PC-3 (cell line): ENCODE results near the gene NEFH. TPM values are rescaled to one million over a fixed set of nuclear protein-coding genes. Genes with fewer than 3 reads are reported as not detected.
A peak's percentile ranks its signal among the peaks of the same experiment; 100 is the strongest.

Experiments
- ATAC-seq: fragments of 200-7000 bp; cut with Tn5 transposase; 2 replicates; pipeline ENCODE4 v1.9.1; 2020; ENCODE audit warnings: mild to moderate bottlenecking, moderate library complexity
- BruUV-seq: library from RNA; stranded (reverse); fragments of 400-500 nt; replicated peaks from 2 replicates; lab custom pipeline; 2021; lab: Mats Ljungman, UMichigan
- CTCF ChIA-PET: fragments of 300-600 bp; sonication (Branson Sonifier 250); formaldehyde crosslinking; loops from one replicate; lab custom pipeline; 2022; ENCODE audit warnings: antibody characterized with exemption; lab: Charles Lee
- POLR2A ChIA-PET: fragments of 300-600 bp; sonication (Branson Sonifier 250); formaldehyde crosslinking; loops from one replicate; lab custom pipeline; 2022; ENCODE audit warnings: antibody characterized with exemption; ENCODE audit not compliant: unreplicated experiment; lab: Charles Lee
- DNase-seq: peaks from one replicate; pipeline ENCODE4 v3.0.0-alpha.2; 2015
- H2AFZ ChIP-seq: fragments of 300-600 bp; sonication (generic); 2 replicates; pipeline ENCODE4 v1.6.0; 2016; ENCODE audit warnings: antibody characterized with exemption, low read length
- H3F3A ChIP-seq: fragments of 300-600 bp; sonication (generic); one replicate; pipeline ENCODE4 v1.6.0; 2017; ENCODE audit warnings: antibody characterized with exemption, low read length, control low read depth, mild to moderate bottlenecking; ENCODE audit not compliant: unreplicated experiment
- H3K27ac ChIP-seq: fragments of 300-600 bp; sonication (generic); 2 replicates; pipeline ENCODE4 v1.5.1; 2016; ENCODE audit warnings: mild to moderate bottlenecking, low read length
- H3K27me3 ChIP-seq: fragments of 300-600 bp; sonication (generic); 2 replicates; pipeline ENCODE4 v1.6.1; 2016; ENCODE audit warnings: low read length, mixed read lengths
- H3K36me3 ChIP-seq: fragments of 300-600 bp; sonication (generic); 2 replicates; pipeline ENCODE4 v1.6.1; 2016; ENCODE audit warnings: low read depth, mixed run types, low read length, mixed read lengths
- H3K4me1 ChIP-seq: fragments of 300-600 bp; sonication (generic); 2 replicates; pipeline ENCODE4 v1.5.1; 2016; ENCODE audit warnings: low read length; ENCODE audit not compliant: insufficient read depth
- H3K4me2 ChIP-seq: fragments of 300-600 bp; sonication (generic); 2 replicates; pipeline ENCODE4 v1.6.0; 2016; ENCODE audit warnings: low read length
- H3K4me3 ChIP-seq: fragments of 300-600 bp; sonication (generic); 2 replicates; pipeline ENCODE4 v1.5.1; 2016; ENCODE audit warnings: mild to moderate bottlenecking, low read length, mixed read lengths
- H3K79me2 ChIP-seq: fragments of 300-600 bp; sonication (generic); 2 replicates; pipeline ENCODE4 v1.6.1; 2017; ENCODE audit warnings: low read length, mixed read lengths
- H3K9ac ChIP-seq: fragments of 300-600 bp; sonication (generic); 2 replicates; pipeline ENCODE4 v1.6.0; 2016; ENCODE audit warnings: mild to moderate bottlenecking, low read length
- H3K9me2 ChIP-seq: fragments of 300-600 bp; sonication (generic); replicated peaks from 2 replicates; pipeline ENCODE4 v1.6.1; 2016; ENCODE audit warnings: mixed run types, low read length, mixed read lengths
- H3K9me3 ChIP-seq: fragments of 300-600 bp; sonication (generic); 2 replicates; pipeline ENCODE4 v1.6.1; 2016; ENCODE audit warnings: low read length, mixed read lengths
- H4K20me1 ChIP-seq: fragments of 300-600 bp; sonication (generic); 2 replicates; pipeline ENCODE4 v1.6.1; 2016; ENCODE audit warnings: low read length, mixed read lengths
- EZH2 ChIP-seq: fragments of 300-600 bp; sonication (generic); IDR thresholded peaks from one replicate; pipeline ENCODE4 v1.6.1; 2017; ENCODE audit warnings: antibody characterized with exemption, mild to moderate bottlenecking, low read length; ENCODE audit not compliant: unreplicated experiment
- EZH2phosphoT487 ChIP-seq: fragments of 300-600 bp; sonication (generic); IDR thresholded peaks from 2 replicates; pipeline ENCODE4 v1.6.1; 2018; ENCODE audit warnings: mild to moderate bottlenecking, antibody characterized with exemption, low read length, borderline replicate concordance
- intact Hi-C: fragments of 100-400 bp; cut with micrococcal nuclease; formaldehyde crosslinking; loops from 2 replicates; pipeline ENCODE4 v1.9.0; 2023
- total RNA-seq: library from RNA; depleted of rRNA; stranded (reverse); fragments of >200 nt; gene quantifications from 2 replicates; pipeline ENCODE4 v1.2.3, GENCODE V29; 2014
- TF ChIP-seq, protein P1 (sequence below): fragments of 300-600 bp; sonication (generic); conservative IDR thresholded peaks from 2 replicates; pipeline ENCODE4 v1.5.1; 2017; ENCODE audit warnings: antibody characterized with exemption, low read depth, mild to moderate bottlenecking, low read length

Gene NEFH
- total RNA-seq, 1 experiment from 2014 or later, result not detected

DNA sequence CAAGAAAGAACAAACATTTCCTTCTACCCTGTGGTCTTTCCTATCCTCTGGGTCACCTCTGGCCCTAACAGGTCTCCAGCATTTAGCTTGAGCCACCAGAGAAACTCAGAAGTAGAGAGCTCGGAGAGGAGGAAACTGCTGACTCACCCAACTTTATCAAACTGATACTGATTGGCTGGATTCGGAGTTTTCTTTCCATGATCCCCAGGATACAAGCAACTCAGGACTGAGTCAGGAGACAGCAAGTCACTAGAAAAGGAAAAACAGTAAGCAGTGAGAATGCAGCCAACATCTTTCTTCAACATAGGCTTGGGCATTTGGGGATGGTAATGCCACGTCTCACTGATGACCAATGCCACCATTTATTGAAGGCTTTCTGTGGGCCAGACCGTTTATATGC lies 40.8 kb downstream of the NEFH start:
- H3K27me3 ChIP-seq, result no peaks in the 10 kb centered on the region
- H3K4me3 ChIP-seq, result no peak overlapping the region
- ChIA-PET POLR2A (no interaction called here), CTCF (no interaction called here)
- no peaks in the 10 kb centered on the region for H3K4me1 ChIP-seq
- H2AFZ ChIP-seq, result no peak overlapping the region
- TF ChIP-seq EZH2, result no peak
- TF ChIP-seq, protein P1, sequence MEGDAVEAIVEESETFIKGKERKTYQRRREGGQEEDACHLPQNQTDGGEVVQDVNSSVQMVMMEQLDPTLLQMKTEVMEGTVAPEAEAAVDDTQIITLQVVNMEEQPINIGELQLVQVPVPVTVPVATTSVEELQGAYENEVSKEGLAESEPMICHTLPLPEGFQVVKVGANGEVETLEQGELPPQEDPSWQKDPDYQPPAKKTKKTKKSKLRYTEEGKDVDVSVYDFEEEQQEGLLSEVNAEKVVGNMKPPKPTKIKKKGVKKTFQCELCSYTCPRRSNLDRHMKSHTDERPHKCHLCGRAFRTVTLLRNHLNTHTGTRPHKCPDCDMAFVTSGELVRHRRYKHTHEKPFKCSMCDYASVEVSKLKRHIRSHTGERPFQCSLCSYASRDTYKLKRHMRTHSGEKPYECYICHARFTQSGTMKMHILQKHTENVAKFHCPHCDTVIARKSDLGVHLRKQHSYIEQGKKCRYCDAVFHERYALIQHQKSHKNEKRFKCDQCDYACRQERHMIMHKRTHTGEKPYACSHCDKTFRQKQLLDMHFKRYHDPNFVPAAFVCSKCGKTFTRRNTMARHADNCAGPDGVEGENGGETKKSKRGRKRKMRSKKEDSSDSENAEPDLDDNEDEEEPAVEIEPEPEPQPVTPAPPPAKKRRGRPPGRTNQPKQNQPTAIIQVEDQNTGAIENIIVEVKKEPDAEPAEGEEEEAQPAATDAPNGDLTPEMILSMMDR, result no peak
- no peak for TF ChIP-seq EZH2phosphoT487
- no peaks in the 10 kb centered on the region for H4K20me1 ChIP-seq
- DNase-seq (peak; percentile 10), ATAC-seq (no peak)
- H3K4me2 ChIP-seq, result no peak overlapping the region
- no peak overlapping the region for H3K9ac ChIP-seq
- H3F3A ChIP-seq, result no peaks in the 10 kb centered on the region
- no peaks in the 10 kb centered on the region for H3K9me2 ChIP-seq
- no peak overlapping the region for H3K27ac ChIP-seq
- no peaks in the 10 kb centered on the region for H3K79me2 ChIP-seq
- intact Hi-C loops, result no loop called here
- peaks cover 46% of the 10 kb centered on the region; the same call in 1 of the 2 replicates for H3K36me3 ChIP-seq
- no peaks in the 10 kb centered on the region for H3K9me3 ChIP-seq
- no TSS peak for BruUV-seq

GRCh38 chr22:29521526-29521925 lies 41.5 kb downstream of the NEFH start:
- intact Hi-C loops, result no loop called here
- Histone ChIP-seq H4K20me1 (no peaks in the 10 kb centered on the region), H3K36me3 (peaks cover 46% of the 10 kb centered on the region), H3K9ac (no peak overlapping the region), H3K79me2 (no peaks in the 10 kb centered on the region), H3K9me3 (no peaks in the 10 kb centered on the region), H3F3A (no peaks in the 10 kb centered on the region), H3K4me3 (no peak overlapping the region), H3K4me2 (no peak overlapping the region), H2AFZ (no peak overlapping the region), H3K9me2 (no peaks in the 10 kb centered on the region), H3K27ac (no peak overlapping the region), H3K4me1 (no peaks in the 10 kb centered on the region), H3K27me3 (no peaks in the 10 kb centered on the region)
- TF ChIP-seq, protein P1, result no peak
- no peak for TF ChIP-seq EZH2
- no peak for TF ChIP-seq EZH2phosphoT487
- ChIA-PET POLR2A (no interaction called here), CTCF (no interaction called here)
- BruUV-seq, result no TSS peak
- ATAC-seq (no peak), DNase-seq (no peak)

GRCh38 chr22:29523761-29524160 lies 43.7 kb downstream of the NEFH start:
- Histone ChIP-seq H3K79me2 (no peaks in the 10 kb centered on the region), H3K9me3 (no peaks in the 10 kb centered on the region), H4K20me1 (no peaks in the 10 kb centered on the region), H3K4me2 (no peak overlapping the region), H3K4me3 (no peak overlapping the region), H3K9ac (no peak overlapping the region), H3K36me3 (peaks cover 36% of the 10 kb centered on the region), H3K9me2 (no peaks in the 10 kb centered on the region), H2AFZ (no peak overlapping the region), H3F3A (no peaks in the 10 kb centered on the region), H3K27me3 (no peaks in the 10 kb centered on the region), H3K27ac (no peak overlapping the region), H3K4me1 (no peaks in the 10 kb centered on the region)
- DNase-seq (no peak), ATAC-seq (no peak)
- ChIA-PET POLR2A (no interaction called here), CTCF (interaction anchor here (0.8 kb wide), 1 partner anchor 217 kb away, joined by 3 read pairs; the partner anchor contains the start of gene GAS2L1)
- TF ChIP-seq, protein P1, result no peak
- BruUV-seq, result no TSS peak
- intact Hi-C loops, result loop anchor here (1.0 kb wide), 1 partner anchor 128 kb away; no protein-coding TSS in a partner anchor
